ENCODE data around the gene PGRMC1. TPM values are rescaled to one million over a fixed set of nuclear protein-coding genes. Genes with fewer than 3 reads are reported as not detected.
"Not testable (repeated sequence)": the region's sequence is repeated elsewhere in the genome, so short reads cannot be mapped to it uniquely, and the experiment has no call there.

The PGRMC1 gene
- total RNA-seq, 2 experiments from 2014 or later, result 26.3 to 27.0 TPM

GRCh38 chrX:119236623-119237561 is 807 bp downstream of the PGRMC1 start:
- H3K36me3 Mint-ChIP-seq (ENCODE audit: low read depth), result peaks cover 3% of the 10 kb centered on the region
- CTCF ChIA-PET, result interaction anchor here (0.6 to 1.2 kb wide), 2 partner anchors 8 to 250 kb away, joined by 3 to 4 read pairs; no protein-coding TSS in a partner anchor
- H3K4me3 Mint-ChIP-seq, result peak overlapping the region; percentile 86
- peak; percentile 35 for DNase-seq
- H3K27me3 Mint-ChIP-seq (ENCODE audit: low read depth), result no peaks in the 10 kb centered on the region
- intact Hi-C loops (cut with micrococcal nuclease), result loop anchor here (1.0 to 10.0 kb wide), 8 partner anchors 30 to 1318 kb away; partner anchors contain the start of genes NDUFA1, RNF113A, SLC25A5 and UBE2A
- H3K27ac Mint-ChIP-seq, result peak overlapping the region; percentile 71
- peaks cover 34% of the 10 kb centered on the region for H3K4me1 Mint-ChIP-seq (ENCODE audit: low read depth)
- no peaks in the 10 kb centered on the region for H3K9me3 Mint-ChIP-seq

- CTCF ChIA-PET, result interaction anchor here (1.2 kb wide), 1 partner anchor 8 kb away, joined by 3 read pairs; no protein-coding TSS in a partner anchor
- H3K4me3 Mint-ChIP-seq, result peak overlapping the region; percentile 86
- intact Hi-C loops (cut with micrococcal nuclease), result loop anchor here (2.0 to 10.0 kb wide), 5 partner anchors 29 to 1317 kb away; partner anchors contain the start of genes NDUFA1, RNF113A, UBE2A and WDR44
- H3K27ac Mint-ChIP-seq, result peak overlapping the region; percentile 71
- H3K4me1 Mint-ChIP-seq (ENCODE audit: low read depth), result peaks cover 35% of the 10 kb centered on the region
- H3K27me3 Mint-ChIP-seq (ENCODE audit: low read depth), result no peaks in the 10 kb centered on the region
- no peaks in the 10 kb centered on the region for H3K9me3 Mint-ChIP-seq
- no peak for DNase-seq
- H3K36me3 Mint-ChIP-seq (ENCODE audit: low read depth), result peaks cover 6% of the 10 kb centered on the region
Observed at GRCh38 chrX:119237562-119237942, 1.5 kb downstream of the PGRMC1 start.

- Mint-ChIP-seq H3K36me3 (ENCODE audit: low read depth) (peaks cover 8% of the 10 kb centered on the region), H3K4me3 (peak overlapping the region; percentile 86)
- CTCF ChIA-PET, result interaction anchor here (1.1 to 1.2 kb wide), 2 partner anchors 9 to 35 kb away, joined by 3 read pairs; no protein-coding TSS in a partner anchor
Observed at GRCh38 chrX:119238557-119238956, 2.5 kb downstream of the PGRMC1 start.

GRCh38 chrX:119240356-119240755 is 4.3 kb downstream of the PGRMC1 start:
- no peaks in the 10 kb centered on the region for H3K9me3 Mint-ChIP-seq
- intact Hi-C loops (cut with micrococcal nuclease), result no loop called here
- no peaks in the 10 kb centered on the region for H3K27me3 Mint-ChIP-seq (ENCODE audit: low read depth)
- no peak overlapping the region for H3K27ac Mint-ChIP-seq
- CTCF ChIA-PET, result no interaction called here
- H3K4me1 Mint-ChIP-seq (ENCODE audit: low read depth), result peaks cover 35% of the 10 kb centered on the region
- DNase-seq, result no peak
- H3K36me3 Mint-ChIP-seq (ENCODE audit: low read depth), result peaks cover 9% of the 10 kb centered on the region
- H3K4me3 Mint-ChIP-seq, result no peak overlapping the region

More at GRCh38 chrX:119238557-119238956, 2.5 kb downstream of the PGRMC1 start:
- intact Hi-C loops (cut with micrococcal nuclease), result loop anchor here (5.0 to 10.0 kb wide), 4 partner anchors 334 to 1316 kb away; partner anchors contain the start of genes NDUFA1, RNF113A, UBE2A and WDR44
- Mint-ChIP-seq H3K27me3 (ENCODE audit: low read depth) (no peaks in the 10 kb centered on the region), H3K4me1 (ENCODE audit: low read depth) (peaks cover 35% of the 10 kb centered on the region), H3K27ac (no peak overlapping the region), H3K9me3 (no peaks in the 10 kb centered on the region)
- peak; percentile 4 for DNase-seq

- Mint-ChIP-seq H3K27me3 (ENCODE audit: low read depth) (no peaks in the 10 kb centered on the region), H3K36me3 (ENCODE audit: low read depth) (peaks cover 4% of the 10 kb centered on the region), H3K4me1 (ENCODE audit: low read depth) (peaks cover 3% of the 10 kb centered on the region), H3K9me3 (no peaks in the 10 kb centered on the region), H3K4me3 (no peak overlapping the region), H3K27ac (no peak overlapping the region)
- intact Hi-C loops (cut with micrococcal nuclease), result no loop called here
- peak; percentile 6 for DNase-seq
- CTCF ChIA-PET, result no interaction called here
Observed at GRCh38 chrX:119247702-119248101, 11.6 kb downstream of the PGRMC1 start.

- Mint-ChIP-seq H3K4me3 (no peak overlapping the region), H3K27me3 (ENCODE audit: low read depth) (no peaks in the 10 kb centered on the region), H3K4me1 (ENCODE audit: low read depth) (peaks cover 3% of the 10 kb centered on the region), H3K36me3 (ENCODE audit: low read depth) (peaks cover under 1% of the 10 kb centered on the region), H3K27ac (no peak overlapping the region), H3K9me3 (no peaks in the 10 kb centered on the region)
- CTCF ChIA-PET, result interaction anchor here (1.6 kb wide), 1 partner anchor 16 kb away, joined by 3 read pairs; no protein-coding TSS in a partner anchor
- no peak for DNase-seq
- intact Hi-C loops (cut with micrococcal nuclease), result no loop called here
Observed at GRCh38 chrX:119249891-119250290, 13.8 kb downstream of the PGRMC1 start.

GRCh38 chrX:119251386-119251785 is 15.3 kb downstream of the PGRMC1 start:
- DNase-seq, result no peak
- CTCF ChIA-PET, result no interaction called here
- Mint-ChIP-seq H3K27me3 (ENCODE audit: low read depth) (no peaks in the 10 kb centered on the region), H3K4me3 (no peak overlapping the region), H3K27ac (no peak overlapping the region), H3K36me3 (ENCODE audit: low read depth) (no peaks in the 10 kb centered on the region), H3K9me3 (no peaks in the 10 kb centered on the region), H3K4me1 (ENCODE audit: low read depth) (peaks cover 3% of the 10 kb centered on the region)
- intact Hi-C loops (cut with micrococcal nuclease), result no loop called here

- CTCF ChIA-PET, result no interaction called here
Observed at GRCh38 chrX:119252716-119253115, 16.6 kb downstream of the PGRMC1 start.

GRCh38 chrX:119266364-119266995 is 30.4 kb downstream of the PGRMC1 start:
- Mint-ChIP-seq H3K36me3 (ENCODE audit: low read depth) (no peaks in the 10 kb centered on the region), H3K27ac (no peak overlapping the region), H3K4me3 (no peak overlapping the region), H3K9me3 (no peaks in the 10 kb centered on the region), H3K27me3 (ENCODE audit: low read depth) (peaks cover 2% of the 10 kb centered on the region), H3K4me1 (ENCODE audit: low read depth) (no peaks in the 10 kb centered on the region)
- CTCF ChIA-PET, result interaction anchor here (1.0 to 1.6 kb wide), 4 partner anchors 12 to 148 kb away, joined by 3 to 7 read pairs (median 5); no protein-coding TSS in a partner anchor
- intact Hi-C loops (cut with micrococcal nuclease), result loop anchor here (1.0 to 10.0 kb wide), 4 partner anchors 30 to 420 kb away; partner anchors contain the start of gene PGRMC1
- peak; percentile 25 for DNase-seq

More at GRCh38 chrX:119252716-119253115, 16.6 kb downstream of the PGRMC1 start:
- Mint-ChIP-seq H3K27me3 (ENCODE audit: low read depth) (no peaks in the 10 kb centered on the region), H3K36me3 (ENCODE audit: low read depth) (no peaks in the 10 kb centered on the region), H3K9me3 (no peaks in the 10 kb centered on the region), H3K27ac (no peak overlapping the region), H3K4me3 (no peak overlapping the region), H3K4me1 (ENCODE audit: low read depth) (peaks cover 2% of the 10 kb centered on the region)
- DNase-seq, result no peak
- intact Hi-C loops (cut with micrococcal nuclease), result no loop called here

- H3K27ac Mint-ChIP-seq; H3K9me3 Mint-ChIP-seq; H3K4me3 Mint-ChIP-seq; DNase-seq; H3K4me1 Mint-ChIP-seq (ENCODE audit: low read depth); H3K27me3 Mint-ChIP-seq (ENCODE audit: low read depth); H3K36me3 Mint-ChIP-seq (ENCODE audit: low read depth); CTCF ChIA-PET: not testable (repeated sequence)
- intact Hi-C loops (cut with micrococcal nuclease), result loop anchor here (2.0 to 10.0 kb wide), 3 partner anchors 30 to 420 kb away; partner anchors contain the start of gene PGRMC1
Observed at GRCh38 chrX:119267115-119267514, 31.0 kb downstream of the PGRMC1 start.

- H3K9me3 Mint-ChIP-seq, result no peaks in the 10 kb centered on the region
- peaks cover 14% of the 10 kb centered on the region for H3K27me3 Mint-ChIP-seq (ENCODE audit: low read depth)
- peak overlapping the region; percentile 69 for H3K4me3 Mint-ChIP-seq
- H3K4me1 Mint-ChIP-seq (ENCODE audit: low read depth), result peaks cover 10% of the 10 kb centered on the region
- CTCF ChIA-PET, result interaction anchor here (0.8 to 1.0 kb wide), 3 partner anchors 35 to 402 kb away, joined by 3 to 4 read pairs (median 3); no protein-coding TSS in a partner anchor
- intact Hi-C loops (cut with micrococcal nuclease), result no loop called here
- DNase-seq, result no peak
- H3K27ac Mint-ChIP-seq, result no peak overlapping the region
- H3K36me3 Mint-ChIP-seq (ENCODE audit: low read depth), result no peaks in the 10 kb centered on the region
Observed at GRCh38 chrX:119272882-119273419, 36.9 kb downstream of the PGRMC1 start.
